K562 (cell line): ENCODE data around the gene CAB39. TPM values are rescaled to one million over a fixed set of nuclear protein-coding genes. Genes with fewer than 3 reads are reported as not detected.

Experiments used
- C11orf30 ChIP-seq: fragments of 450-650 bp; IDR thresholded peaks from 2 replicates; pipeline ENCODE4 v1.6.1; 2016; ENCODE audit warnings: low read depth, mild to moderate bottlenecking
- CHD2 ChIP-seq: IDR thresholded peaks from 2 replicates; pipeline ENCODE4 v1.6.1; 2011; ENCODE audit warnings: low read depth, low read length
- FOS ChIP-seq: IDR thresholded peaks from 3 replicates; pipeline ENCODE4 v1.6.1; 2011; ENCODE audit not compliant: insufficient read length; ENCODE audit errors: extremely low read depth
- FOXA1 ChIP-seq: fragments of 450-650 bp; IDR thresholded peaks from 2 replicates; pipeline ENCODE4 v1.6.1; 2016; ENCODE audit warnings: mild to moderate bottlenecking, borderline replicate concordance
- HES1 ChIP-seq: fragments of 450-650 bp; IDR thresholded peaks from 2 replicates; pipeline ENCODE4 v1.6.1; 2016; ENCODE audit warnings: low read depth, mild to moderate bottlenecking, moderate library complexity
- JUN ChIP-seq, 2 experiments: sonication (generic) in 1 of 2; formaldehyde crosslinking in 1 of 2; IDR thresholded peaks; 2 replicates each; pipeline versions ENCODE4 v1.6.1 to v1.8.0; 2012 to 2022; ENCODE audit warnings: borderline replicate concordance in 2 of 2, mild to moderate bottlenecking in 2 of 2, improper control_type of control experiment in 1 of 2, low read depth in 1 of 2, low read length in 1 of 2, missing genetic modification reagents in 1 of 2
- KLF16 ChIP-seq: IDR thresholded peaks from 2 replicates; pipeline ENCODE4 v1.6.1; 2016; ENCODE audit warnings: antibody characterized with exemption
- MTF1 ChIP-seq: fragments of 250-450 bp; sonication (Bioruptor Pico); IDR thresholded peaks from 2 replicates; pipeline ENCODE4 v1.9.0; 2021; ENCODE audit warnings: moderate library complexity, mild to moderate bottlenecking, inconsistent platforms, borderline replicate concordance
- NFE2 ChIP-seq: IDR thresholded peaks from 2 replicates; pipeline ENCODE4 v1.6.1; 2014; ENCODE audit warnings: antibody characterized with exemption, low read depth
- PHTF2 ChIP-seq: fragments of 250-450 bp; sonication (Bioruptor Pico); IDR thresholded peaks from 2 replicates; pipeline ENCODE4 v1.5.0; 2021; ENCODE audit warnings: mild to moderate bottlenecking
- POLR2B ChIP-seq: fragments of 450-650 bp; IDR thresholded peaks from 2 replicates; pipeline ENCODE4 v1.6.1; 2018; ENCODE audit warnings: low read depth; ENCODE audit not compliant: partially characterized antibody
- RFX7 ChIP-seq: fragments of 250-450 bp; sonication (Bioruptor Pico); IDR thresholded peaks from 2 replicates; pipeline ENCODE4 v1.5.1; 2021; ENCODE audit warnings: mild to moderate bottlenecking
- RHOXF2B ChIP-seq: fragments of 250-450 bp; sonication (Bioruptor Pico); conservative IDR thresholded peaks from 2 replicates; pipeline ENCODE4 v1.5.1; 2021
- SNIP1 ChIP-seq: fragments of 450-650 bp; IDR thresholded peaks from 2 replicates; pipeline ENCODE4 v1.7.1; 2017; ENCODE audit warnings: low read depth, mild to moderate bottlenecking
- TBP ChIP-seq: optimal IDR thresholded peaks from 2 replicates; pipeline ENCODE3; 2011; ENCODE audit warnings: low read depth, low read length, improper control_type of control experiment
- XRCC5 ChIP-seq: fragments of 200-400 bp; formaldehyde crosslinking; IDR thresholded peaks from 2 replicates; pipeline ENCODE4 v1.6.1; 2017; ENCODE audit warnings: low read depth, mild to moderate bottlenecking, low read length
- ZBTB34 ChIP-seq: fragments of 250-450 bp; sonication (Bioruptor Pico); IDR thresholded peaks from 2 replicates; pipeline ENCODE4 v1.8.0; 2021; ENCODE audit warnings: mild to moderate bottlenecking, moderate library complexity
- ZEB2 ChIP-seq: fragments of 450-650 bp; IDR thresholded peaks from 2 replicates; pipeline ENCODE4 v1.6.1; 2016
- ZNF311 ChIP-seq: fragments of 250-450 bp; sonication (Bioruptor Pico); IDR thresholded peaks from 2 replicates; pipeline ENCODE4 v1.4.0; 2020; ENCODE audit warnings: mild to moderate bottlenecking, moderate library complexity
- ZNF324 ChIP-seq: fragments of 250-450 bp; sonication (Bioruptor Pico); IDR thresholded peaks from 2 replicates; pipeline ENCODE4 v1.4.0; 2020; ENCODE audit warnings: mild to moderate bottlenecking
- ZNF354B ChIP-seq: fragments of 250-450 bp; sonication (Bioruptor Pico); IDR thresholded peaks from 2 replicates; pipeline ENCODE4 v1.4.0; 2020
- ZNF57 ChIP-seq: fragments of 450-650 bp; formaldehyde crosslinking; IDR thresholded peaks from 2 replicates; pipeline ENCODE4 v1.4.0; 2020; ENCODE audit warnings: mild to moderate bottlenecking, moderate library complexity
- ZNF830 ChIP-seq: fragments of 250-450 bp; sonication (Bioruptor Pico); IDR thresholded peaks from 2 replicates; pipeline ENCODE4 v1.5.0; 2021; ENCODE audit warnings: mild to moderate bottlenecking
- polyA plus RNA-seq, 8 experiments: library from polyadenylated mRNA; depleted of rRNA in 4 of 8; stranded (reverse) in 5 of 8; unstranded in 3 of 8; fragments of >200 nt; fragmentation: Nextera tagmentation in 2 of 8; fragmentation: Illumina TruSeq in 1 of 8; extraction: Ambion mirVana in 2 of 8; extraction: Trizol in 1 of 8; gene quantifications; 2 replicates each; pipeline versions ENCODE4 v1.2.1 to v1.2.3, GENCODE V29; 2011 to 2014; ENCODE audit warnings: inconsistent platforms in 1 of 8, missing spikeins in 1 of 8
- total RNA-seq, 7 experiments: library from RNA; depleted of rRNA in 6 of 7; stranded (reverse); fragments of >200 nt in 6 of 7; fragmentation: Illumina TruSeq in 2 of 7; extraction: Trizol in 2 of 7; gene quantifications; 2 replicates each; pipeline versions ENCODE4 v1.2.1 to v1.2.3, GENCODE V29; 2011 to 2021; ENCODE audit warnings: low replicate concordance in 1 of 7
- TF ChIP-seq, protein P1 (sequence below): fragments of 250-450 bp; sonication (Bioruptor Pico); IDR thresholded peaks from 2 replicates; pipeline ENCODE4 v1.5.0; 2021
- TF ChIP-seq, protein P2 (sequence below): fragments of 150-350 bp; IDR thresholded peaks from 2 replicates; pipeline ENCODE4 v1.6.1; 2014; ENCODE audit warnings: low read depth, mild to moderate bottlenecking, low read length, borderline replicate concordance

CAB39 gene
- total and polyA plus RNA-seq, 9 of the 15 experiments (the other 6 are each of a cell fraction or from before 2014, with no cell fraction given): 27.2 to 94.4 (median 70.1) TPM

DNA sequence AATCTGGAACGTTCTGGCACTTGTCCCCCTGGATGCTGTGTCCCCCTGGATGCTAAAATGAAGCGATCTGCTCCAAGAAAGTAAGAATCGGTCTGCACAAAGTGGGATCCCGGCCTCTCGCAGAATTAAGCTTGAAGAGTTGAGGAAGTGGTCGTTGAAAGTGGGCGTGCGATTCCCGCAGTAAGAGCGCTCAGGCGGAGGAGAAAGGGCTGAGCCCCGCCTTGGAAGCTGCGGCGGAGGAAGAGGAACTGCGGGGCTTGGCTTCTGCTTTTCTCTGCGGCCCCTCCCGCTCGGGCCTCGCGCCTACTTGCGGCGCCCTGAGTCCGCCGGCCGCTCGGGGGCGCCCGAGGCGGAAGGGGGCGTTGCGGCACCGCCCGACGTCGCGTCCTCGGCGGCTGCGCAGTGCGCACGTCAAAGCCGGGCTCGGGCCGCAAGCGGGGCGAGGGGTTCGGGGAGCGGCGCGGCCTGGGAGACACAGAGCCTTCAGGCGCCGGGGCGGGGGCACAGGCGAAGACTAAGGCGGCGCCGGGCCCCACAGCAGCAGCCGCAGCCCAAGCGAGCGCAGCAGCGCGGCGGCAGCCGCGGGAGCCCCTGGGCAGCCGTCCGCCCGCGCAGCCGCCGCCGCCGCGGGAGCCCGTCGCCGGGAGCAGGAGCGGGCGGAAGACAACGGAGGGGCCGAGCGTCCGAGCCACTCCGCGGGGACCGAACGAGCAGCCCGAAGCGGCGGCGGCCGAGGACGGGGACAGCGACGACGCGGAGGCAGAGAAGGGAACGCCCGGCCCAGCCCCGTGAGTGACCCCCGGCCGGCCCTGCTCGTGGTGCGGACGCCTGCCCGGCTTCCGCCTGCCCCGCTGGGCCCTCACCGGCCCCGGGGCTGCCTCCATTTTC is at the start of gene CAB39 (continued):
- TF ChIP-seq PHTF2 (CRISPR knock-in tag) (no peak), ZNF830 (CRISPR knock-in tag) (no peak), ZEB2 (no peak), JUN (IDR thresholded peaks at IDR 0.05; ENCODE audit: borderline replicate concordance, low read depth, low read length) (no peak), JUN (CRISPR knock-in tag; IDR thresholded peaks at IDR 0.05; ENCODE audit: borderline replicate concordance) (no peak), XRCC5 (0 out of 2 replicates have a peak, but pooled peaks have one; percentile 28), POLR2B (peak; percentile 38), FOS (no peak), TBP (peak; percentile 65), ZNF57 (CRISPR knock-in tag) (no peak), RHOXF2B (CRISPR knock-in tag) (no peak), ZNF324 (CRISPR knock-in tag) (no peak), NFE2 (no peak), HES1 (no peak), MTF1 (CRISPR knock-in tag) (no peak), SNIP1 (no peak), KLF16 (no peak), CHD2 (0 out of 2 replicates have a peak, but pooled peaks have one; percentile 28), RFX7 (CRISPR knock-in tag) (no peak), C11orf30 (no peak), ZNF311 (CRISPR knock-in tag) (no peak), ZBTB34 (CRISPR knock-in tag) (no peak), ZNF354B (CRISPR knock-in tag) (no peak), FOXA1 (no peak)
- TF ChIP-seq, protein P1, sequence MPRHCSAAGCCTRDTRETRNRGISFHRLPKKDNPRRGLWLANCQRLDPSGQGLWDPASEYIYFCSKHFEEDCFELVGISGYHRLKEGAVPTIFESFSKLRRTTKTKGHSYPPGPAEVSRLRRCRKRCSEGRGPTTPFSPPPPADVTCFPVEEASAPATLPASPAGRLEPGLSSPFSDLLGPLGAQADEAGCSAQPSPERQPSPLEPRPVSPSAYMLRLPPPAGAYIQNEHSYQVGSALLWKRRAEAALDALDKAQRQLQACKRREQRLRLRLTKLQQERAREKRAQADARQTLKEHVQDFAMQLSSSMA (CRISPR knock-in tag): no peak
- TF ChIP-seq, protein P2, sequence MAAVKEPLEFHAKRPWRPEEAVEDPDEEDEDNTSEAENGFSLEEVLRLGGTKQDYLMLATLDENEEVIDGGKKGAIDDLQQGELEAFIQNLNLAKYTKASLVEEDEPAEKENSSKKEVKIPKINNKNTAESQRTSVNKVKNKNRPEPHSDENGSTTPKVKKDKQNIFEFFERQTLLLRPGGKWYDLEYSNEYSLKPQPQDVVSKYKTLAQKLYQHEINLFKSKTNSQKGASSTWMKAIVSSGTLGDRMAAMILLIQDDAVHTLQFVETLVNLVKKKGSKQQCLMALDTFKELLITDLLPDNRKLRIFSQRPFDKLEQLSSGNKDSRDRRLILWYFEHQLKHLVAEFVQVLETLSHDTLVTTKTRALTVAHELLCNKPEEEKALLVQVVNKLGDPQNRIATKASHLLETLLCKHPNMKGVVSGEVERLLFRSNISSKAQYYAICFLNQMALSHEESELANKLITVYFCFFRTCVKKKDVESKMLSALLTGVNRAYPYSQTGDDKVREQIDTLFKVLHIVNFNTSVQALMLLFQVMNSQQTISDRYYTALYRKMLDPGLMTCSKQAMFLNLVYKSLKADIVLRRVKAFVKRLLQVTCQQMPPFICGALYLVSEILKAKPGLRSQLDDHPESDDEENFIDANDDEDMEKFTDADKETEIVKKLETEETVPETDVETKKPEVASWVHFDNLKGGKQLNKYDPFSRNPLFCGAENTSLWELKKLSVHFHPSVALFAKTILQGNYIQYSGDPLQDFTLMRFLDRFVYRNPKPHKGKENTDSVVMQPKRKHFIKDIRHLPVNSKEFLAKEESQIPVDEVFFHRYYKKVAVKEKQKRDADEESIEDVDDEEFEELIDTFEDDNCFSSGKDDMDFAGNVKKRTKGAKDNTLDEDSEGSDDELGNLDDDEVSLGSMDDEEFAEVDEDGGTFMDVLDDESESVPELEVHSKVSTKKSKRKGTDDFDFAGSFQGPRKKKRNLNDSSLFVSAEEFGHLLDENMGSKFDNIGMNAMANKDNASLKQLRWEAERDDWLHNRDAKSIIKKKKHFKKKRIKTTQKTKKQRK: no peak
